Liver (tissue), 9 donors: ENCODE data around the gene GPR157. TPM values are rescaled to one million over a fixed set of nuclear protein-coding genes. Genes with fewer than 3 reads are reported as not detected.

Source experiments
- DNase-seq: peaks from one replicate; pipeline ENCODE4 v3.0.0-alpha.2; 2017; ENCODE audit warnings: low spot score
- H3K27ac ChIP-seq, 2 donors: one replicate each; pipeline ENCODE4 v1.7.0; 2013; ENCODE audit warnings: inconsistent platforms in 2 of 2, low read length in 2 of 2, control low read depth in 1 of 2, low read depth in 1 of 2, mild to moderate bottlenecking in 1 of 2
- H3K27me3 ChIP-seq, 4 donors: one replicate each; pipeline versions ENCODE4 v1.6.1 to v1.7.0; 2013; ENCODE audit warnings: low read length in 3 of 4, inconsistent platforms in 1 of 4, mild to moderate bottlenecking in 1 of 4, moderate library complexity in 1 of 4; ENCODE audit not compliant: control insufficient read depth in 4 of 4, insufficient read depth in 4 of 4
- H3K36me3 ChIP-seq, 4 donors: one replicate each; pipeline versions ENCODE4 v1.6.1 to v1.7.0; 2013; ENCODE audit warnings: low read length in 3 of 4, mild to moderate bottlenecking in 3 of 4, low read depth in 1 of 4, moderate library complexity in 1 of 4; ENCODE audit not compliant: control insufficient read depth in 4 of 4, insufficient read depth in 3 of 4
- H3K4me1 ChIP-seq, 4 donors: one replicate each; pipeline versions ENCODE4 v1.6.1 to v1.7.0; 2013; ENCODE audit warnings: low read length in 3 of 4, mild to moderate bottlenecking in 3 of 4, moderate library complexity in 1 of 4; ENCODE audit not compliant: control insufficient read depth in 4 of 4, insufficient read depth in 4 of 4
- H3K4me3 ChIP-seq, 3 donors: one replicate each; pipeline versions ENCODE4 v1.6.1 to v1.7.0; 2013; ENCODE audit warnings: low read length in 3 of 3, control low read depth in 1 of 3, low read depth in 1 of 3, mild to moderate bottlenecking in 1 of 3
- H3K9ac ChIP-seq, 2 donors: one replicate each; pipeline ENCODE4 v1.7.0; 2013; ENCODE audit warnings: low read length in 2 of 2, mild to moderate bottlenecking in 2 of 2, moderate library complexity in 2 of 2, control low read depth in 1 of 2, low read depth in 1 of 2
- H3K9me3 ChIP-seq, 4 donors: one replicate each; pipeline versions ENCODE4 v1.6.1 to v1.7.0; 2013; ENCODE audit warnings: low read length in 3 of 4; ENCODE audit not compliant: control insufficient read depth in 4 of 4
- EGR1 ChIP-seq, 2 donors: IDR thresholded peaks; 2 replicates each; pipeline ENCODE4 v1.6.1; 2016 to 2018; ENCODE audit warnings: antibody characterized with exemption in 2 of 2, low read depth in 2 of 2
- FOXA1 ChIP-seq: IDR thresholded peaks from 2 replicates; pipeline ENCODE4 v1.6.1; 2016; ENCODE audit warnings: antibody characterized with exemption
- FOXA2 ChIP-seq: IDR thresholded peaks from 2 replicates; pipeline ENCODE4 v1.6.1; 2016; ENCODE audit warnings: antibody characterized with exemption
- GABPA ChIP-seq, 2 donors: IDR thresholded peaks in 1 of 2; conservative IDR thresholded peaks in 1 of 2; 2 replicates each; pipeline ENCODE4 v1.6.1; 2016; ENCODE audit warnings: antibody characterized with exemption in 2 of 2, mild to moderate bottlenecking in 1 of 2, moderate library complexity in 1 of 2
- HNF4A ChIP-seq, 2 donors: conservative IDR thresholded peaks; 2 replicates each; pipeline ENCODE4 v1.6.1; 2016; ENCODE audit warnings: antibody characterized with exemption in 2 of 2, mild to moderate bottlenecking in 2 of 2
- HNF4G ChIP-seq: IDR thresholded peaks from 2 replicates; pipeline ENCODE4 v1.6.1; 2016; ENCODE audit warnings: antibody characterized with exemption
- JUND ChIP-seq, 2 donors: IDR thresholded peaks; 2 replicates each; pipeline ENCODE4 v1.6.1; 2016; ENCODE audit warnings: antibody characterized with exemption in 2 of 2
- NR2F2 ChIP-seq: IDR thresholded peaks from 2 replicates; pipeline ENCODE4 v1.6.1; 2016; ENCODE audit warnings: antibody characterized with exemption
- RAD21 ChIP-seq, 2 donors: IDR thresholded peaks; 2 replicates each; pipeline ENCODE4 v1.6.1; 2016; ENCODE audit warnings: antibody characterized with exemption in 2 of 2, mild to moderate bottlenecking in 2 of 2
- REST ChIP-seq: IDR thresholded peaks from 2 replicates; pipeline ENCODE4 v1.6.1; 2016; ENCODE audit warnings: antibody characterized with exemption, mild to moderate bottlenecking
- RXRA ChIP-seq, 2 donors: IDR thresholded peaks; 2 replicates each; pipeline ENCODE4 v1.6.1; 2017 to 2018; ENCODE audit warnings: antibody characterized with exemption in 2 of 2, mild to moderate bottlenecking in 1 of 2
- SP1 ChIP-seq: IDR thresholded peaks from 2 replicates; pipeline ENCODE4 v1.6.1; 2018; ENCODE audit warnings: antibody characterized with exemption, mild to moderate bottlenecking
- TAF1 ChIP-seq: conservative IDR thresholded peaks from 2 replicates; pipeline ENCODE4 v1.6.1; 2016; ENCODE audit warnings: antibody characterized with exemption, mild to moderate bottlenecking
- YY1 ChIP-seq: IDR thresholded peaks from 2 replicates; pipeline ENCODE4 v1.6.1; 2016; ENCODE audit warnings: antibody characterized with exemption, mild to moderate bottlenecking
- ZBTB33 ChIP-seq: IDR thresholded peaks from 2 replicates; pipeline ENCODE4 v1.6.1; 2016; ENCODE audit warnings: antibody characterized with exemption
- WGBS: extraction: QIAGEN DNeasy Blood & Tissue Kit; methylation state at CpG from one replicate; pipeline ENCODE4 v1.1.7; 2013; 5-methylcytosine and 5-hydroxymethylcytosine counted together
- polyA plus RNA-seq, 2 donors: library from polyadenylated mRNA; stranded (reverse) in 1 of 2; unstranded in 1 of 2; fragments of 200-250 nt in 1 of 2; fragments of >200 nt in 1 of 2; fragmentation: Nextera tagmentation in 1 of 2; extraction: Ambion mirVana in 1 of 2; gene quantifications; one replicate each; pipeline versions ENCODE4 v1.2.1 to v1.2.3, GENCODE V29; 2013 to 2015
- total RNA-seq, 2 donors: library from RNA; depleted of rRNA; stranded (reverse); fragments of >200 nt; gene quantifications; one replicate each; pipeline ENCODE4 v1.2.3, GENCODE V29; 2014
- TF ChIP-seq, protein P1 (sequence below): IDR thresholded peaks from 2 replicates; pipeline ENCODE4 v1.6.1; 2016; ENCODE audit warnings: antibody characterized with exemption
- TF ChIP-seq, protein P2 (sequence below): fragments of 150-350 bp; IDR thresholded peaks from 2 replicates; pipeline ENCODE4 v1.5.1; 2017; ENCODE audit warnings: improper control_type of control experiment, low read depth, low read length; ENCODE audit not compliant: missing input control
- TF ChIP-seq, protein P3 (sequence below): IDR thresholded peaks from 2 replicates; pipeline ENCODE4 v1.6.1; 2016; ENCODE audit warnings: antibody characterized with exemption
- donor health status: healthy.
- donor health status: healthy.
- donor health status: healthy.
- donor health status: healthy.
- donor health status: healthy.

Gene GPR157
- total and polyA plus RNA-seq, 4 donors = 1.3 to 7.0 (median 2.2) TPM

DNA sequence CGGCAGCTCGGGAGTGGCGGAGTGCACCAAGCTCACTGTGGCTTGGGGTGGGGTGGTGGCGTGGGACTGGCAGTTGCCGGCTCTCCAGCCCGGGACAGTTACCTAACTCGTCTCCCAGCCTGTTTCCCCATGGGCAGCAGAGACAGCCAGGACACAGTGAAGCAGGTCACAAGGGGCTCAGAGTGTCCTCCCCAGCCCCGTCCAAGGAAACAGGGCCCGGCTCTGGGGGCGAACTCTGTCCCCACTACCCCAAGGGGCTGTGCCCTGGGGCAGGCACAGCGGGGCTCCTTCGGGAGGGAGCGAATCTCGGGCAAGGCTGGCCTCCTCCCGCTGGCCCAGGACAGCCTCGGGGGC, 759 bp downstream of the GPR157 start:
- Histone ChIP-seq H3K27ac (peak overlapping the region; percentile 92 to 94), H3K9ac (peak overlapping the region; percentile 76 to 92), H3K27me3 (no peaks in the 10 kb centered on the region), H3K36me3 (no peaks in the 10 kb centered on the region), H3K9me3 (no peaks in the 10 kb centered on the region), H3K4me1 (peaks cover 2 to 21% (median 17%) of the 10 kb centered on the region in 4 donors), H3K4me3 (peak overlapping the region; percentile 45 to 91 (median 81))
- TF ChIP-seq, protein P1, sequence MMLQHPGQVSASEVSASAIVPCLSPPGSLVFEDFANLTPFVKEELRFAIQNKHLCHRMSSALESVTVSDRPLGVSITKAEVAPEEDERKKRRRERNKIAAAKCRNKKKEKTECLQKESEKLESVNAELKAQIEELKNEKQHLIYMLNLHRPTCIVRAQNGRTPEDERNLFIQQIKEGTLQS = no peak
- no peak for TF ChIP-seq TAF1
- no peak for TF ChIP-seq FOXA2
- DNase-seq = no peak
- WGBS = 15% methylated on average over 16 of the region's 16 CpGs

DNA sequence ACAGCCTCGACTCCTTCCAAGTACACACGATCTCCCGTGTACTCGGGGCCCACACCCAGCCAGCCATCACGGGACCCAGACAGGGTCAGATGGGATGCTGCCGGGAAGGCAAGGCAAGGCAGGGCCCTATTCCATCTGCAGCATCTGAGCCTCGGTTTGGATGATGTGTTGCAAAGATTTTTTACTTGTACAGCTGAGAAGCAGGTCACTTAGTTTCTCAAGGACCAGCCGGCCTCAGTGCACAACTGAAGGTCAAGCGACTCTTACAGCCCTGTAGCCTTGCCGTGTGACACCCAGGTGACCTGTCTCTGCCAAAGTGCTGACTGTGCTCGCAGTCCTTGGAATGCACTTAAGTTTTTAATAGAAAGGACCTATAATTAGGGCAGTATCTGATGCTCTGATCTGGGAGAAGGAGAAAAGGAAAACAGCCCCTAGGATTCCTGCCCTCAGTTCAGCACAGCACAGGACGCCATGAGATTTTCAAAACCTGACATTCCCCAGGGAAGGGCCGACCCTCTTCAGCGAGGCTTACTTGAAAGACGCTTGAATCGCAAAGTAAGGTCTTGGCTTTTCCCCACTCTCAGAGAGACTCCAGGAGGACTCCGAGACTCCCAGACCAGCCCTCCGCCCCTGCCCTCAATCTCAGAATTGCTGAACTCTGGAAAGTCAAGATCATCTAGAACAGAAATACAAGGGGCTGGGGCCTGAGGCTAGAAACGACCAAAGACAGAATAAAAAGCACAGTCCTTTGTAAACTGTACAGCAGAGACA, 1.3 kb downstream of the GPR157 start:
- no peaks in the 10 kb centered on the region for H3K27me3 ChIP-seq
- no peak for TF ChIP-seq FOXA2
- TF ChIP-seq ZBTB33 = no peak
- H3K9me3 ChIP-seq = no peaks in the 10 kb centered on the region
- peak overlapping the region; percentile 45 to 91 (median 81) for H3K4me3 ChIP-seq
- H3K9ac ChIP-seq = peak overlapping the region; percentile 76 to 92
- WGBS = 74% methylated on average over 19 of the region's 19 CpGs
- peak overlapping the region; percentile 92 to 94 for H3K27ac ChIP-seq
- no peak for DNase-seq
- peaks cover 2 to 21% (median 17%) of the 10 kb centered on the region in 4 donors for H3K4me1 ChIP-seq
- H3K36me3 ChIP-seq = no peaks in the 10 kb centered on the region

DNA sequence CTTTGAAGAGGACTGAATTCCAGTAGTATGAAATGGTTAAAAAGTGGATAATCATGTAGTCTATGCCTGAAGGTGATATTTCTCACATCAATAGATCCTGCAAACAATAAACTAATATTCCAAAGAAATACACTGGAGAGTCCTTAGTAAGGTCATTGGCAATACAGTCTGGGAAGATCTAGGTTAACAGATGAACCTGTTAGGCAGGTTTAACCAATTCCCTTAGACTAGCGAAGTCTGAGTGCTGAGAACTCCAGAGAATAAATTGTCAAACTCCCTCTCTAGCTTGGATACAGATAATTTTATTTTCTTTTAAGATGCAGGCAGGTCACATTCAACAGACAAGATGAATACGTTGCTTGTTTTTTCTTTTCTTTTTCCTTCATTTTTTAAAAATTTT, 2.4 kb downstream of the GPR157 start:
- no peak overlapping the region for H3K27ac ChIP-seq
- DNase-seq = no peak
- 85% methylated on average over 2 of the region's 2 CpGs for WGBS
- H3K9ac ChIP-seq = no peak overlapping the region
- peaks cover 2 to 21% (median 17%) of the 10 kb centered on the region in 4 donors for H3K4me1 ChIP-seq
- H3K36me3 ChIP-seq = no peaks in the 10 kb centered on the region
- H3K4me3 ChIP-seq = no peak overlapping the region
- H3K27me3 ChIP-seq = no peaks in the 10 kb centered on the region
- no peaks in the 10 kb centered on the region for H3K9me3 ChIP-seq
- TF ChIP-seq HNF4A (conservative IDR thresholded peaks at IDR 0.05) (no peak), JUND (IDR thresholded peaks at IDR 0.05) (no peak), SP1 (no peak), GABPA (IDR thresholded peaks at IDR 0.05 in 1 of 2, conservative IDR thresholded peaks at IDR 0.05 in 1 of 2) (no peak), NR2F2 (no peak), YY1 (no peak), FOXA1 (no peak), RAD21 (IDR thresholded peaks at IDR 0.05) (no peak), EGR1 (IDR thresholded peaks at IDR 0.05; ENCODE audit: low read depth in 2 of 2) (no peak), FOXA2 (no peak), ZBTB33 (no peak), HNF4G (no peak), RXRA (IDR thresholded peaks at IDR 0.05) (no peak), TAF1 (no peak), REST (no peak)
- TF ChIP-seq, protein P2, sequence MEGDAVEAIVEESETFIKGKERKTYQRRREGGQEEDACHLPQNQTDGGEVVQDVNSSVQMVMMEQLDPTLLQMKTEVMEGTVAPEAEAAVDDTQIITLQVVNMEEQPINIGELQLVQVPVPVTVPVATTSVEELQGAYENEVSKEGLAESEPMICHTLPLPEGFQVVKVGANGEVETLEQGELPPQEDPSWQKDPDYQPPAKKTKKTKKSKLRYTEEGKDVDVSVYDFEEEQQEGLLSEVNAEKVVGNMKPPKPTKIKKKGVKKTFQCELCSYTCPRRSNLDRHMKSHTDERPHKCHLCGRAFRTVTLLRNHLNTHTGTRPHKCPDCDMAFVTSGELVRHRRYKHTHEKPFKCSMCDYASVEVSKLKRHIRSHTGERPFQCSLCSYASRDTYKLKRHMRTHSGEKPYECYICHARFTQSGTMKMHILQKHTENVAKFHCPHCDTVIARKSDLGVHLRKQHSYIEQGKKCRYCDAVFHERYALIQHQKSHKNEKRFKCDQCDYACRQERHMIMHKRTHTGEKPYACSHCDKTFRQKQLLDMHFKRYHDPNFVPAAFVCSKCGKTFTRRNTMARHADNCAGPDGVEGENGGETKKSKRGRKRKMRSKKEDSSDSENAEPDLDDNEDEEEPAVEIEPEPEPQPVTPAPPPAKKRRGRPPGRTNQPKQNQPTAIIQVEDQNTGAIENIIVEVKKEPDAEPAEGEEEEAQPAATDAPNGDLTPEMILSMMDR = no peak
- TF ChIP-seq, protein P3, sequence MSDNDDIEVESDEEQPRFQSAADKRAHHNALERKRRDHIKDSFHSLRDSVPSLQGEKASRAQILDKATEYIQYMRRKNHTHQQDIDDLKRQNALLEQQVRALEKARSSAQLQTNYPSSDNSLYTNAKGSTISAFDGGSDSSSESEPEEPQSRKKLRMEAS = no peak
